Right hindlimb (tissue), 1 donor: Measurements from ENCODE around the gene TRAK2.
"Not testable (repeated sequence)": the region's sequence is repeated elsewhere in the genome, so short reads cannot be mapped to it uniquely, and the experiment has no call there.

Experiments
- DNase-seq: peaks from one replicate; pipeline ENCODE4 v3.0.0-alpha.2; 2018

Gene TRAK2

DNA sequence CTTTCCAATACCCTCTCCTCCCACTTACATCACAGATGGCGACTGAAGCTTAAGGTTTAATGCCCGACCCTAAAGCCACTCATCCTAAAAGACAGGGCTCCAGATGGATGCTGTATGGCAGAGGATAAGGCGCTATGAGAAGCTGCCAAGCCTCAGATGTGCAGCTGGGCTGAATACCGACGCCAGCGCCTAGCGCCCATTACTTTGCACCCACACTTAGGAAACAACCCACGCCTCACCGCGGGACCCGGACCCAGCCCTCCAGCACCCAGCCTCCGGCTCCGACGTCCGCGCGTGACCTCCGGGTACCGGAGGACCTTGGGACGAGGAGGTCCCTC, 335 bp downstream of the TRAK2 start:
- no peak for DNase-seq

DNA sequence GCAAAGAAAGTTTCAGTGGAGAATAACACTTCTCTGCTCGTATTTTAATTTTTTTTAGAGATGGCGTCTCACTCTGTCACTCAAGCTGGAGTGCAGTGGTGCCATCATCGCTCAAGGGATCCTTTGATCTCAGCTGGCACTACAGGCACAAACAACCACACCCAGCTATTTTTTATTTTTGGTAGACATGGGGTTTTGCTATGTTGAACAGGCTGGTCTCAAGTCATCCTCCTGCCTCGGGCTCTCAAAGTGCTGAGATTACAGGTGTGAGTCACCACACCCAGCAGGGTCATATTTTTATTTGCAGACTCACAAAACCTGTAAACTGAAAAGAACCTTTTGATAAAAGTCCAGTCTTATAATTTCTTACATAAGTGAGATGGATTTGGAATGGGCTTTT, 2.6 kb downstream of the TRAK2 start:
- DNase-seq, result no peak

DNA sequence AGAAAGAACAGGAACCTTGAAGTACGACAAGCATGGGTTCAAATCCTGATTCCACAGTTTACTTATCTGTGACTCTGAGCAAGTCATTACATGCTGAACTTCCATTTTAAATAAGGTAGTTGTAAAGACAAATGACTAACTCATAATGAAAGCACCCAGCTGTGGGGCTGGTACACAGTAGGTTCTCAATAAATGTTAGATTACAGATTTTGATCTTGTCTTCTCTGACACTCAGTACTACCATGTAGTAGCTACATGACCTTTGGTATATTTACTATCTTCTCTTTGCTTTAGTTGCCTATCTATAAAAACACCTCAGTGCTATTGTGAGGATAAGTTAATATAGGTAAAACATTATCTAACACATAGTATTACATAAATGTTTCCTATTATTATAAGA, 3.2 kb downstream of the TRAK2 start:
- DNase-seq, result no peak

DNA sequence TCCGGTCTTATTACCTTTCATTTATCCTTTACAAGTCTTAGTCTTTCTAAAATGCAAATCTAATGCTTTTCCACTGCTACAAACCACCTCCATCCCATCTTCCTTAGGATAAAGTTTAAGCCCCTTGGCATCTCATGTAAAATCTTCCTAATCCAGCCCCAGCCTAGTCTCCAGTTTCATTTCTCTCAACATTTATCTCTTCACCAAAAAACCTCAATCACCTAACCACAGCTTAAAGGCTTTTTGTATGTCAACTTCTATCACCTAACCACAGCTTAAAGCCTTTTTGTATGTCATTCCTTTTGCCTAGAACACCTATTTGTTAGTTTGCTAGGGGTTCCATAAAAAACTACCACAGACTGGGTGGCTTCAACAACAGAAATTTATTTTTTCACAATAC, 4.2 kb downstream of the TRAK2 start:
- DNase-seq, result no peak

DNA sequence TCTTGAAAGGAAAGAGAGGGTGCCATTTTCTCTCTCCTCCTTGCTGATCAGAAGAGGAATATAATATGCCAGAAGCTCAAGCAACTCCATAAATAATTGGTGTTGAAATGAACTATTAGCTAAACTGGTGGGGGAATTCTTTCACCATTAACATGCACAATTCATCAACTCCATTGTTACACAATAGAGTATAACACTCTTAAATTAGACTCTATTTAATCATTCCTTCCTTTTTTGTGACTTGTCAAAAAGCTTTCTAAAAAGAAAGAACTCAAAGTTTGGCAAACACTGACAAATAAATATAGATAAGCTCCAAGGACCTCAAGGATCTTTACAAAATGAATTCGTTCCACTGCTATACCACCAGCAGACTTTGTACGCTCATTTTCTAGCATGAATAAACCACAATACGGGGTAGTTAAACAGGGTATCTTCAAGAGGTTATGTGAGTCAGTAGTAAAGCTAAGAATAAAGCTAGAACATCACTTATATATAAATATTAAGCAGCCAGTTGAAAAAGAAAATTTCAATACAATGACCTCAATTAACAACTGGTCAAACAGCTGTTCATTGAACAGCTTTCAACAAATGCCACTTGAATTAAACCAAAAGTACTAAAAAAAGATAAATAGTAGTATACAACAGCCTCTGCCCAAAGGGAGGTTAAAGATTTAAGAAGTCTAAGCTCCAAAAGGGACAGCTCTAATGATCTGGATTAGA, 6.4 kb downstream of the TRAK2 start:
- no peak for DNase-seq

DNA sequence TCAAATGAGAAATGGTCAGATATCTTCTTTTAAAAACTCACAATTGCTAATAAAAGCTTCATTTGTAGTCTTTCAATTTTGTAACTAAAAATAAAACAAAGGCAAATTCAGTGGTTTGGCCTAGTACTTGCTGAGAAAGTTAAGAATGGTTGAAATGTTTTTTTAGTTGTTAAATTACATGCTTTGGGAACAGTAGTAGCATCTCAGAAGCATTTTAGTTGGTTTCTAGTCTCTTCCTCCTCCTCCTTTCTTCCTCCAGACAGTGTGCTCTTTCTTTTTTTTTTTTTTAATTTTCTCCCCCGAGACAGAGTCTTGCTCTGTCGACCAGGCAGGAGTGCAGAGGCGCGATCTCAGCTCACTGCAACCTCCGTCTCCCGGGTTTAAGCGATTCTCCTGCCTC, 9.8 kb downstream of the TRAK2 start:
- no peak for DNase-seq

DNA sequence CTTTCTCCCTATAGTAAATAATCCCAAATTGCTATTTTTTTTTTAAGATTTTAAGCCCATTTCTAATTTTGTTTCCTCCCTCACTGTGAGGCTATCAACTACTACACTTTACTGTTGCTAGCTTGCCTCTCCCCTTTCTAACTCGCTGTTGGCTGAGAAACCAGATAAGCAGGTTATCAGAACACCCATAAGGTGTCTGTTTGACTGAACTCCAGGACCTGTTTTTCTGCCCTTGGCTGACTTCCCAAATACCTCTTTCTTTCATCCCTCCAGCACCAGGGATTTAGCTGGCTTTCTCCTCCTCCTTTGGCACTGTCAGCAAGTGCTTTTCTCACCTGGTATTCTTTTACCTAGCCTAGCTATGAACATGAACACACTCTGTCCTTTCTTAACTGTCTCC, 11.1 kb downstream of the TRAK2 start:
- no peak for DNase-seq

DNA sequence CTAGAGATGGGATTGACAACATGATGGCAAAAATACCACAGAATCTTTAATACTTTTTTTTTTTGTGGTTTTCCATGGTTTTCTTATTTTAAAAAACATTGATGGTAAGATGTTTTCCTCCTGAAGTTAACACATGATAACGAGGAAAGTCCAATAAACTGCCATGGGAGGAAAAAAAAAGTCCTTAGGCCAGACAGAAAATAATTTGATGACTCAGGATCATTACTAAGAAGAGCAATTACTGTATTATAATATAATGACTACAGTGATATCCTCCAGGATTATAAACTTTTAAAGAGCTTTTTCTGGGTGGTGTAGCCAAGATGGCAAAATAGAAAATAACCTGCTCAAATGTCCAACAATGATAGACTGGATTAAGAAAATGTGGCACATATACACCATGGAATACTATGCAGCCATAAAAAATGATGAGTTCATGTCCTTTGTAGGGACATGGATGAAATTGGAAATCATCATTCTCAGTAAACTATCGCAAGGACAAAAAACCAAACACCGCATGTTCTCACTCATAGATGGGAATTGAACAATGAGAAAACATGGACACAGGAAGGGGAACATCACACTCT, 11.8 kb downstream of the TRAK2 start:
- DNase-seq, result not testable (repeated sequence)

DNA sequence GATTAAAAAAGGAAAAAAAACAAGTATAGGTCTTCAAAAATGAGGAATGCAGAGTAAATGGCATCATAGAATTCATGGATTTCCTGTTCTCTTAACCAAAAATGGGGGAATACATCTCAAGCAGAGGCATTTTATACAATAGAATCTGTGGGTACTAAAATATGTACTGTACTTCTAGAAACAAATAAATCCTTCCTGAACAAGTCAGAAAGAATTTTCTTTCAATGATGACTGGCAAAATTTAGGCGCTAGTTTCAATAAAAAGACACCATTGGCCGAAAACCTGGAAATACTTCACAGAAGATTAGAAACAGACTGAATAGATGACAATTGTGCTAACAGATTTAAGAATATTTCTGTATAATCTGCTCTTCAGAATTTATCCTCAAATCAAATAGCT, 15.1 kb downstream of the TRAK2 start:
- DNase-seq, result no peak

DNA sequence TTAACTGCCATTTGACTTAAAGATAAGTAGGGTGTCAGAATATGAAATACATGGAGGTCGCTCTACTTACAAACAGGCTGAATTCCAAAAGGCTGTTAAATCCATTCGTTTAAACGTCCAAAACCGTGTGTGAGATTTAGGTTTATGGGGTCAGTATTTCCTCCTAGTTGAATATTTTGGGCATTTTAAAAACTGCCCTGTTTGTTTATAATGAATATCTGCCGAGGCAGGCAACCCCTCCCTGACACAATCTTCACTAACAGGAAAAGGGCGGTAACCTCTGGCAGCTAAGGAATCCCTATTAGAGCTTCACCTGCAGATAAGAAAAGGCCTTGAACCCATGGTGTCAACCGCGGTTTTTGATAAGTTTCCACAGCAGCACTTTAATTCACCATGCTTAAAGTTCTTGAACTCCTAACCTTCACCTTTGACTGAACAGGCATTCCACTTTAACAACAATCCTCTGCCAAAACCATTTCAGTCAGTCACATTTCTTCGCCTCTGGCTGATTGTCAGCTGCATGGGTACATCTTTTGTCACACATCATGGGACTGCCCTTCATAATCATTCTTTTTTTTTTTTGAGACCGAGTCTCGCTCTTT, 17.8 kb downstream of the TRAK2 start:
- no peak for DNase-seq

DNA sequence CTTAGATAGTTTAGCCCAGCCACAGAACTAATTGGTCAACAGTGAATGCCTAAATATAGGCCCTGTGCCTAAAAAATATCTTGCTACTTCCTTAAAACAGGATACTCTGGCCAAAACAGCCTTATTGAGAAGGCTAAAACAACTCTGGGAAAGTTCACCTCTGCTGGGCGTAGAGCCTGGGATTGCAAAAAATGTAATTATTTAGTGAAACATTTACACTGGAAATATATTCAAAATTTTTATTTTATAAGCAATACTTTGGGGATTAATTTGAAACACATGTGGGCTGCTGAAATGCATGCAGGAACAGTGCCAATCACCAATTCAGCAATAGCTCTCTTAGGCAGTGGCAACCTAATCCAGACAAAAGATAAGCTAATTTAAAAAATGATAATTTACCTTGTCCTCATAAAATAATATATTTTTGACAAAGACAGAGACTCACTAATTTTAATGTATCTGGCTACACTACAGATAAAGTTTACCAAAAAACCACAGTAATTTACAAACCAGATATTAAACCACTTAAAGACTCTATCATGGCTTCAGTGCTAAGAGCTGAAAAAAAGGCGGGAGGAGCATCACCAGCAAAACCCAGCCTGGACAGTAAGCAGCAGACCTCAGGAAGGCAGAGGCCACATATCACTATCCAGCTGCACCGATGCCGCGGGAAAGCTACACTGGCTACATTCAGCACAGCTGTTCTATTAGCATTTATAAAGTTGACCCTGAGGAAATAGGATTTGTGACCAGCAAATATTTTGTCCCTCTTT, 18.5 kb downstream of the TRAK2 start:
- peak; percentile 53 for DNase-seq

DNA sequence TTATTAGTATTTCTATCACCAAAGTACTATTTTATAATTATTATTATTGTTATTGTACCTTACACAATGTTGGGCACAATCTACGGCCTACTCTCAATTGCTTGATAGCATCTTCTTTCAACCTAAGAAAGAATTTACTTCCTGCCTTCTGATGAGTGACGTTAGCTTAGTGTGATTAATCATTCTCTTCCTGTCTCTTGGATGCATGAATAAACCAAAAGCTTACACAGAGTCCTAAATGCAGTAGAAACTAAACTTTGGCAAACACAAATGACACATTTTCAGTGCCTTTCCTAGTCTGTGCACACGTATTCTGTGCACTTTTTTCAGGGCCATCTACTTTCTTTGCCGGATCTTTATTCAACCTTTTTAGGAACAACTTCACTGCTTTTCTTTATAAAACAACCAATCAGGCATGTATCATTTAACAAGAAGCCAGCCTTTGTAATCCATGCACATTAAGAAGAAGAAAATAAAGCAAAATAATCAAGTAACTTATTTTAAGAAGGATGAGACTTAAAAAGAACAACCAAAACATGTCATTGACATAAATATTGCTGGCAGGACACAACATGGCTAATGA, 19.1 kb downstream of the TRAK2 start:
- no peak for DNase-seq

DNA sequence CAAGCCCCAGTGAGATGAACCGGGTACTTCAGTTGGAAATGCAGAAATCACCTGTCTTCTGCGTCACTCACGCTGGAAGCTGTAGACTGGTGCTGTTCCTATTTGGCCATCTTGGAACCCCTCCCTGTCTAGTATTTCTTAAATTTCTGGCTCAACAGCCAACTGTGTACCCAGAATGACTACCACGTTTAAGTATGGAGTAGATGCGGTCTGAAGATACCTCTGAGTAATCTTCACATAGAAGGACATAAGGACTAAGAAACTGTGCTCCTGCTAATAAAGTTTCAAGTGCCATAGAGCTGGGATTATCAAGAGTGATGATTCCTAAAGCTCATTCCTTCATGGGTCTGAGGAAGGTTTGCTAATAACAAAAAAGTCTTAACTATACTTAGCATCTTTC, 20.4 kb downstream of the TRAK2 start:
- no peak for DNase-seq

DNA sequence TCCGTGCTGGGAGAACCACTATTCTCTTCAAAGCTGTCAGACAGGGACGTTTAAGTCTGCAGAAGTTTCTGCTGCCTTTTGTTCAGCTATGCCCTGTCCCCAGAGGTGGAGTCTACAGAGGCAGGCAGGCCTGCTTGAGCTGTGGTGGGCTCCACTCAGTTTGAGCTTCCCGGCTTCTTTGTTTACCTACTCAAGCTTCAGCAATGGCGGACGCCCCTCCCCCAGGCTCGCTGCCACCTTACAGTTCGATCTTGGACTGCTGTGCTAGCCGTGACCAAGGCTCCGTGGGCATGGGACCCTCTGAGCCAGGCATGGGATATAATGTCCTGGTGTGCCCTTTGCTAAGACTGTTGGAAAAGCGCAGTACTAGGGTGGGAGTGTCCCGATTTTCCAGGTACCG, 20.9 kb downstream of the TRAK2 start:
- not testable (repeated sequence) for DNase-seq

DNA sequence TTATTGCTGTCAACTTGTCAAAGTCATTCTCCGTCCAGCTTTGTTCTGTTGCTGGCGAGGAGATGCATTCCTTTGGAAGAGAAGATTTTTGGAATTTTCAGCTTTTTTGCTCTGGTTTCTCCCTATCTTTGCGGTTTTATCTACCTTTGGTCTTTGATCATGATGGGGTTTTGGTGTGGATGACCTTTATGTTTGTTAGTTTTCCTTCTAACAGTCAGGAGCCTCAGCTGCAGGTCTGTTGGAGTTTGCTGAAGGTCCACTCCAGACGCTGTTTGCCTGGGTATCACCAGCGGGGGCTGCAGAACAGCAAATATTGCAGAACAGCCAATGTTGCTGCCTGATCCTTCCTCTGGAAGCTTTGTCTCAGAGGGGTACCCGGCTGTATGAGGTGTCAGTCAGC, 21.4 kb downstream of the TRAK2 start:
- not testable (repeated sequence) for DNase-seq

DNA sequence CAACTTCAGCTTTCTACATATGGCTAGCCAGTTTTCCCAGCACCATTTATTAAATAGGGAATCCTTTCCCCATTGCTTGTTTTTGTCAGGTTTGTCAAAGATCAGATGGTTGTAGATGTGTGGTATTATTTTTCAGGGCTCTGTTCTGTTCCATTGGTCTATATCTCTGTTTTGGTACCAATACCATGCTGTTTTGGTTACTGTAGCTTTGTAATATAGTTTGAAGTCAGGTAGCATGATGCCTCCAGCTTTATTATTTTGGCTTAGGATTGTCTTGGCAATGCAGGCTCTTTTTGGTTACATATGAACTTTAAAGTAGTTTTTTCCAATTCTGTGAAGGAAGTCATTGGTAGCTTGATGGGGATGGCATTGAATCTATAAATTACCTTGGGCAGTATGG, 22.9 kb downstream of the TRAK2 start:
- not testable (repeated sequence) for DNase-seq

DNA sequence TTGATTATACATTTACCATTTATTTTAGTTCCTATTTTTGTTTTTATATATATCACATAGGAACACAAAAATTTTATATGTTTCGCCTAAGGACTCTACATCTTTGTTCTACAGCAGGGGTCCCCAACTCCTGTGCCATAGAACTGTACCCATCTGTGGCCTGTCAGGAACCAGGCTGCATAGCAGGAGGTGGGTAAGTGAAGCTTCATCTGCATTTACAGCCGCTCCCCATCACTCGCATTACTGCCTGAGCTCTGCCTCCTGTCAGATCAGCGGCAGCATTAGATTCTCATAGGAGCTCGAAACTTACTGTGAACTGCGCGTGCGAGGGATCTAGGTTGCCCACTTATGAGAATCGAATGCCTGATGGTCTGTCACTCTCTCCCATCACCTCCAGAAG, 25.3 kb downstream of the TRAK2 start:
- DNase-seq, result no peak

DNA sequence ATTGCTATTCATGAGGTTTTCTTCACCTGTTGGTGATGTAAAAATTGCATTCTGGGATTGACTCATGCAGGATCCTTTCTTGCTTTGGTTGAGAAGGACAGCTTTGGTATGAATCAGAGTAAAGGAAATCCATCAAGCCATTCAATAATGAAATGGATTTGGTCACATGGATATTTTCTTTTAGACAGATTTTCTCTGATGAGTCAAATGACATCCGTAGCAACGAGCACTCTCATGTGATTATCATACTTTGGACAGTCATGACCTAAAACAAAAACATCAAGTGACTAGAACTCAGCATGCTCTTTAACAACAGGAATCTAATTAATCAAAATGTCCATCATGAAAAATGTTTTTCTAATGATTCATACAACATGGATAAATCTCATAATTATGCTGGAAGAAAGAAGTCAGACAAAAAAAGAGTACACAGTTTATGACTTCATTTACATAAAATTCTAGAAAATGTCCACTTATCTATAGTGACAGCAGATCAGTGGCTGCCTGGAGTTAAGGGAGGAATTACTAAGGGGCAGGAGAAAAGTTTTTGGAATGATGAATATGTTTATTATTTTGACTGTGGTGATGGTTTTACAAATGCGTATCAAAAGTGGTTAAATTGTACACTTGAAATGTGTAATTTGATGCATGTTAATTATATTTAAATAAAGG, 30.7 kb downstream of the TRAK2 start:
- no peak for DNase-seq

DNA sequence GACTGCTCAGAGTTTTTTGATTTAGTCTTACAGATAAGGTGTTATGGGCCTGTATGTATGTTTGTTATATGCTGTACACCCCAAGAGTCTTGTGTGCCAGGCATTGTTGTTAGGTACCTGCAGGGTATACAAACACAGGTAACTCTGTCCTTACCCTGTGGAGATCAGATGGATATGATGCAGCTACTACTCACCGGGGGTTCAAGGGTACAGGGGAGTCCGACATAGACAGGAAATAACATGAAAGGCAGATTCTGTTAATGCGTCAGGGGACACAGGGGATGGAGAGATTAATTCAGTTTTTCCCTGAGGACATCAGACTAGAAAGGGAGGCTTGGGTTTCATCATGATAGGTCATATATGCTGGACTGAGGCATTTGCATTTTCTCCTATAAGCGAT, 31.3 kb downstream of the TRAK2 start:
- DNase-seq, result no peak

DNA sequence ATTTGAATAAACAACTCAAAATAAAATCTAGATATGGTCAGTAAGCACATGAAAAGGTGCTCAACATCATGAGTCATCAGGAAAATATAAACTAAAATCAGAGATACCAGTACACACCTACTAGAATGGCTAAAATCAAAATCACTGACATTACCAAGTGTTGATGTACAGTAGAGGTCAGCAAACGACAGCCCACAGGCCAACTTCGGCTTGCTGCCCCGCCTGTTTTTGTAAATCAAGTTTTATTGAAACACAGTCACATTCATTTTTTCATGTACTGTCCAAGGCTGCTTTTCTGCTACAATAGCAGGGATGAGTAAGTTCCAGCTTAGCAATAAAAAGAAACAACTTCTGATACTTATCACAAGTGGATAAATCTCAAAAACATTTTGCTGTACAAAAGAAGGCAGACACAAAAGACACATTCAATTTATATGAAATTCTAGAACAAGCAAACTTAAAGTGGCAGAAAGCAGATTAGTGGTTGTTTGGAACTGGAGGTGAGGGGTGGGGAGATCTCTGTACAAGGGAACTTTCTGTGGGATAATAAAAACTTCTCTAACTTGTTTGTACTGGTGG, 32.1 kb downstream of the TRAK2 start:
- no peak for DNase-seq

DNA sequence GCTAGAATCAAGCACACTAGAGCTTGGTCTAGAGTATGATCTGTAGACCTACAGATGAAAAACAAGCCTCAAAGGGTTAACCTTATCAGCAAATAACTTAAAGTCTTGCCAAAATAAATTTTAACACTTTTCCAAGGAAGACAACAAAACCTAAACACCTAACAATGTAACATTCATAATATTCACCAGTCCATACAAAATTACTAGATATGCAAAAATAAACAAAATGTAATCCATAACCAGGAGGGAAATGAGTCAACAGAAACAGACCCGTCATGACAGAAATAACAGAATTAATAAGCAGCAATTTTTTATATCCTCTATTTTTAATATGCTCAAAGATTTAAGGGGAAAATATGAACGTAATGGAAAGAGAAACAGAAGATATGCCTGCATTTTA, 36.1 kb downstream of the TRAK2 start:
- no peak for DNase-seq
